Hepatocyte (in vitro differentiated cells): ENCODE measurements around the gene OR51B4. TPM values are rescaled to one million over a fixed set of nuclear protein-coding genes. Genes with fewer than 3 reads are reported as not detected.
"Not testable (repeated sequence)": the region's sequence is repeated elsewhere in the genome, so short reads cannot be mapped to it uniquely, and the experiment has no call there.

Experiments
- DNase-seq: peaks from one replicate; pipeline ENCODE4 v3.0.0-alpha.2; 2016; ENCODE audit warnings: low spot score
- H2AFZ ChIP-seq: fragments of 200-600 bp; sonication (generic); 2 replicates; pipeline ENCODE4 v1.6.0; 2016; ENCODE audit warnings: antibody characterized with exemption, mild to moderate bottlenecking
- H3K27ac ChIP-seq: fragments of 200-600 bp; sonication (generic); 2 replicates; pipeline ENCODE4 v1.5.1; 2016; ENCODE audit warnings: mild to moderate bottlenecking
- H3K27me3 ChIP-seq: fragments of 200-600 bp; sonication (generic); 2 replicates; pipeline ENCODE4 v1.6.1; 2016
- H3K36me3 ChIP-seq: fragments of 200-600 bp; sonication (generic); replicated peaks from 2 replicates; pipeline ENCODE4 v1.5.1; 2016; ENCODE audit warnings: low read depth; ENCODE audit not compliant: insufficient read depth
- H3K4me1 ChIP-seq: fragments of 200-600 bp; sonication (generic); 2 replicates; pipeline ENCODE4 v1.5.1; 2016; ENCODE audit warnings: mild to moderate bottlenecking, moderate library complexity; ENCODE audit not compliant: insufficient read depth
- H3K4me2 ChIP-seq: fragments of 200-600 bp; sonication (generic); 2 replicates; pipeline ENCODE4 v1.6.0; 2016
- H3K4me3 ChIP-seq: fragments of 200-600 bp; sonication (generic); 2 replicates; pipeline ENCODE4 v1.5.1; 2016; ENCODE audit warnings: mild to moderate bottlenecking
- H3K79me2 ChIP-seq: fragments of 200-600 bp; sonication (generic); 2 replicates; pipeline ENCODE4 v1.6.0; 2017; ENCODE audit warnings: mild to moderate bottlenecking
- H3K9me2 ChIP-seq: fragments of 200-600 bp; sonication (generic); replicated peaks from 2 replicates; pipeline ENCODE4 v1.6.0; 2017; ENCODE audit warnings: mild to moderate bottlenecking; ENCODE audit not compliant: insufficient read depth
- H3K9me3 ChIP-seq: fragments of 200-600 bp; sonication (generic); 2 replicates; pipeline ENCODE4 v1.5.1; 2016; ENCODE audit warnings: low read depth, mild to moderate bottlenecking
- H4K20me1 ChIP-seq: fragments of 200-600 bp; sonication (generic); 2 replicates; pipeline ENCODE4 v1.6.0; 2016; ENCODE audit warnings: mild to moderate bottlenecking; ENCODE audit not compliant: insufficient read depth, poor library complexity, severe bottlenecking
- CTCF ChIP-seq: fragments of 200-600 bp; sonication (generic); IDR thresholded peaks from 2 replicates; pipeline ENCODE4 v1.5.1; 2016; ENCODE audit warnings: antibody characterized with exemption, mild to moderate bottlenecking; ENCODE audit not compliant: poor library complexity
- EZH2 ChIP-seq: fragments of 200-600 bp; sonication (generic); IDR thresholded peaks from 2 replicates; pipeline ENCODE4 v1.6.1; 2016; ENCODE audit warnings: antibody characterized with exemption, mild to moderate bottlenecking, borderline replicate concordance
- EZH2phosphoT487 ChIP-seq: fragments of 200-600 bp; sonication (generic); IDR thresholded peaks from one replicate; pipeline ENCODE4 v1.6.1; 2018; ENCODE audit warnings: antibody characterized with exemption, mild to moderate bottlenecking, low read depth, moderate library complexity; ENCODE audit not compliant: unreplicated experiment, severe bottlenecking
- whole genome bisulfite sequencing: methylation state at CpG from one replicate; pipeline ENCODE4 v1.1.6; 2016; ENCODE audit warnings: low lambda C conversion rate; ENCODE audit errors: missing lambda C conversion rate; 5-methylcytosine and 5-hydroxymethylcytosine counted together
- polyA plus RNA-seq: library from polyadenylated mRNA; unstranded; fragments of >200 nt; fragmentation: Nextera tagmentation; extraction: Ambion mirVana; gene quantifications from 2 replicates; pipeline ENCODE4 v1.2.1, GENCODE V29; 2016
- total RNA-seq: library from RNA; depleted of rRNA; stranded (reverse); fragments of >200 nt; gene quantifications from 2 replicates; pipeline ENCODE4 v1.2.3, GENCODE V29; 2014

Gene OR51B4
- total and polyA plus RNA-seq, 2 experiments from 2014 or later, result not detected

- Histone ChIP-seq H3K79me2 (no peaks in the 10 kb centered on the region), H3K4me1 (no peaks in the 10 kb centered on the region), H2AFZ (no peak within 1 kb of the TSS), H3K4me2 (no peak within 1 kb of the TSS), H3K27me3 (no peaks in the 10 kb centered on the region), H3K4me3 (no peak within 1 kb of the TSS), H3K36me3 (no peaks in the 10 kb centered on the region), H3K9me3 (no peaks in the 10 kb centered on the region), H3K9me2 (no peaks in the 10 kb centered on the region), H4K20me1 (no peaks in the 10 kb centered on the region), H3K27ac (no peak within 1 kb of the TSS)
- no peak for TF ChIP-seq CTCF
- no peak for TF ChIP-seq EZH2phosphoT487
- no peak for TF ChIP-seq EZH2
- WGBS, result 57% methylated on average over 3 of the region's 3 CpGs
- no peak for DNase-seq
Measured at GRCh38 chr11:5324197-5324596, 22.5 kb upstream of the OR51B4 start, which contains the start of gene OR51B2. OR51B2 (minus strand) TSS chr11:5324297; CDS start chr11:5324297, 0 bp downstream.

GRCh38 chr11:5317292-5317691, 15.5 kb upstream of the OR51B4 start:
- no peak overlapping the region for H3K27ac ChIP-seq
- no peak overlapping the region for H2AFZ ChIP-seq
- no peaks in the 10 kb centered on the region for H3K36me3 ChIP-seq
- H3K27me3 ChIP-seq, result no peaks in the 10 kb centered on the region
- no peak overlapping the region for H3K4me2 ChIP-seq
- no peak overlapping the region for H3K4me3 ChIP-seq
- no peaks in the 10 kb centered on the region for H3K9me3 ChIP-seq
- no peaks in the 10 kb centered on the region for H3K4me1 ChIP-seq
- TF ChIP-seq EZH2phosphoT487, result no peak
- DNase-seq, result no peak
- no peaks in the 10 kb centered on the region for H3K79me2 ChIP-seq
- H3K9me2 ChIP-seq, result no peaks in the 10 kb centered on the region
- no peaks in the 10 kb centered on the region for H4K20me1 ChIP-seq
- WGBS, result 67% methylated on average over 5 of the region's 5 CpGs

GRCh38 chr11:5313326-5314023, 11.7 kb upstream of the OR51B4 start:
- H3K79me2 ChIP-seq, DNase-seq, H4K20me1 ChIP-seq, H3K4me3 ChIP-seq, H3K4me2 ChIP-seq, H3K9me3 ChIP-seq, H3K36me3 ChIP-seq, H3K27me3 ChIP-seq, H2AFZ ChIP-seq, H3K4me1 ChIP-seq, H3K9me2 ChIP-seq, H3K27ac ChIP-seq: not testable (repeated sequence)
- 72% methylated on average over 3 of the region's 3 CpGs for WGBS

- no peaks in the 10 kb centered on the region for H3K4me1 ChIP-seq
Measured at GRCh38 chr11:5310423-5310822, 8.7 kb upstream of the OR51B4 start.

More at GRCh38 chr11:5310423-5310822, 8.7 kb upstream of the OR51B4 start:
- H3K36me3 ChIP-seq, result no peaks in the 10 kb centered on the region
- no peaks in the 10 kb centered on the region for H3K27me3 ChIP-seq
- TF ChIP-seq EZH2 (no peak), CTCF (no peak), EZH2phosphoT487 (no peak)
- no peak for DNase-seq
- H3K27ac ChIP-seq, result no peak overlapping the region
- H3K9me2 ChIP-seq, result no peaks in the 10 kb centered on the region
- no peaks in the 10 kb centered on the region for H3K79me2 ChIP-seq
- H4K20me1 ChIP-seq, result no peaks in the 10 kb centered on the region
- no peaks in the 10 kb centered on the region for H3K9me3 ChIP-seq
- H2AFZ ChIP-seq, result no peak overlapping the region
- H3K4me2 ChIP-seq, result no peak overlapping the region
- no peak overlapping the region for H3K4me3 ChIP-seq
- WGBS, result 91% methylated on average over 1 of the region's 1 CpG
